ENCODE results near the gene B4GALT5. TPM values are rescaled to one million over a fixed set of nuclear protein-coding genes. Genes with fewer than 3 reads are reported as not detected.
A peak's percentile ranks its signal among the peaks of the same experiment; 100 is the strongest.

Gene B4GALT5
- total RNA-seq, 2 donors from 2014 or later = 34.5 to 56.2 TPM

DNA sequence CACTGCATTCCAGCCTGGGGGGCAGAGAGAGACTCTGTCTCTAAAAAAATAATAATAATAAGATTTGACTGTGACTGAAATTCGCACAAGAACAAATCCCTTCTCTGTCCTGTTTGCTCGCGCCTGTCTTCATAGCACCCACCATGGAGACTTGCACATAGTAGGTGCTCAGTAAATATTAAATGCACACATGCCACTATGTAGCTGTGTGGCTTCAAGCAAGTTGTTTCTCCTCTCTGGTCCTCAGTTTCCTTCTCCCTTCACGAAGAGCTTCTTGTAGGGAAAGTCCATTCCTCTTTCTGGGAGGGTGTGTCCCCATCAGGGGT lies 130.4 kb downstream of the B4GALT5 start:
- H3K27ac ChIP-seq = peak overlapping the region; percentile 18
- intact Hi-C loops (cut with DNase I) = no loop called here

More for the DNA sequence above, 130.4 kb downstream of the B4GALT5 start:
- Histone ChIP-seq H3K9ac (ENCODE audit: low read depth in 2 of 2, low read length in 2 of 2) (no peak overlapping the region), H3K4me1 (no peaks in the 10 kb centered on the region), H3K27me3 (no peaks in the 10 kb centered on the region), H3K36me3 (no peaks in the 10 kb centered on the region), H3K9me3 (no peaks in the 10 kb centered on the region), H3K4me3 (no peak overlapping the region)
- no peak for DNase-seq
- TF ChIP-seq, protein P1, sequence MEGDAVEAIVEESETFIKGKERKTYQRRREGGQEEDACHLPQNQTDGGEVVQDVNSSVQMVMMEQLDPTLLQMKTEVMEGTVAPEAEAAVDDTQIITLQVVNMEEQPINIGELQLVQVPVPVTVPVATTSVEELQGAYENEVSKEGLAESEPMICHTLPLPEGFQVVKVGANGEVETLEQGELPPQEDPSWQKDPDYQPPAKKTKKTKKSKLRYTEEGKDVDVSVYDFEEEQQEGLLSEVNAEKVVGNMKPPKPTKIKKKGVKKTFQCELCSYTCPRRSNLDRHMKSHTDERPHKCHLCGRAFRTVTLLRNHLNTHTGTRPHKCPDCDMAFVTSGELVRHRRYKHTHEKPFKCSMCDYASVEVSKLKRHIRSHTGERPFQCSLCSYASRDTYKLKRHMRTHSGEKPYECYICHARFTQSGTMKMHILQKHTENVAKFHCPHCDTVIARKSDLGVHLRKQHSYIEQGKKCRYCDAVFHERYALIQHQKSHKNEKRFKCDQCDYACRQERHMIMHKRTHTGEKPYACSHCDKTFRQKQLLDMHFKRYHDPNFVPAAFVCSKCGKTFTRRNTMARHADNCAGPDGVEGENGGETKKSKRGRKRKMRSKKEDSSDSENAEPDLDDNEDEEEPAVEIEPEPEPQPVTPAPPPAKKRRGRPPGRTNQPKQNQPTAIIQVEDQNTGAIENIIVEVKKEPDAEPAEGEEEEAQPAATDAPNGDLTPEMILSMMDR (IDR thresholded peaks at IDR 0.05) = no peak

Other genes starting within 250 kb of the B4GALT5 start
- gene KCNB1, start 231.2 kb downstream of the B4GALT5 start, total RNA-seq = 1 to 10 TPM in 1 of 2 donors, under 1 TPM in 1; 0.37 to 1.9 TPM
- gene PTGIS, start 145.7 kb downstream of the B4GALT5 start, total RNA-seq = 1 to 10 TPM in 1 of 2 donors, under 1 TPM in 1; 0.94 to 8.0 TPM
- gene SLC9A8, start 99.0 kb upstream of the B4GALT5 start, total RNA-seq = 10 to 100 TPM in 1 of 2 donors, 1 to 10 TPM in 1; 6.0 to 11.1 TPM
- gene SPATA2, start 201.7 kb upstream of the B4GALT5 start, total RNA-seq = 10 to 100 TPM; 17.4 to 18.1 TPM
- 100 to 1,000 TPM; 101 to 109 TPM for gene RNF114, start 222.5 kb upstream of the B4GALT5 start, total RNA-seq